Neutrophil (primary cell): Measurements from ENCODE around the gene SBSN.

Source experiments
- H3K27ac ChIP-seq: fragments of 200-600 bp; sonication (generic); 2 replicates; pipeline ENCODE4 v1.5.1; 2016; ENCODE audit warnings: mild to moderate bottlenecking, moderate library complexity
- H3K27me3 ChIP-seq: fragments of 200-600 bp; sonication (generic); 2 replicates; pipeline ENCODE4 v1.6.0; 2016; ENCODE audit warnings: mild to moderate bottlenecking
- H3K36me3 ChIP-seq: fragments of 200-600 bp; sonication (generic); 2 replicates; pipeline ENCODE4 v1.5.1; 2017
- H3K4me1 ChIP-seq, 2 experiments: fragments of 200-600 bp in 1 of 2; sonication (generic) in 1 of 2; 1 replicate in 1 of 2; 2 replicates in 1 of 2; pipeline versions ENCODE4 v1.5.1 to v1.6.1; 2013 to 2016; ENCODE audit warnings: low read depth in 1 of 2, low read length in 1 of 2, mild to moderate bottlenecking in 1 of 2, moderate library complexity in 1 of 2; ENCODE audit not compliant: control insufficient read depth in 1 of 2, insufficient read depth in 1 of 2
- H3K4me3 ChIP-seq, 2 experiments: fragments of 200-600 bp in 1 of 2; sonication (generic) in 1 of 2; 1 replicate in 1 of 2; 2 replicates in 1 of 2; pipeline ENCODE4 v1.5.1; 2013 to 2016; ENCODE audit warnings: low read depth in 1 of 2, low read length in 1 of 2, mild to moderate bottlenecking in 1 of 2, moderate library complexity in 1 of 2
- H3K9me3 ChIP-seq: fragments of 200-600 bp; sonication (generic); 2 replicates; pipeline ENCODE4 v1.5.1; 2016
- CTCF ChIP-seq: fragments of 200-600 bp; sonication (generic); IDR thresholded peaks from 2 replicates; pipeline ENCODE4 v1.5.1; 2016; ENCODE audit warnings: antibody characterized with exemption

Gene SBSN

GRCh38 chr19:35552534-35553384 is 24.6 kb upstream of the SBSN start:
- Histone ChIP-seq H3K4me3 (no peak overlapping the region), H3K9me3 (no peaks in the 10 kb centered on the region), H3K36me3 (no peaks in the 10 kb centered on the region), H3K27me3 (peaks cover 32% of the 10 kb centered on the region), H3K4me1 (peaks cover 0 to 3% of the 10 kb centered on the region in 2 experiments), H3K27ac (no peak overlapping the region)
- no peak for TF ChIP-seq CTCF

- Histone ChIP-seq H3K4me1 (peaks cover 2 to 3% of the 10 kb centered on the region in 2 experiments), H3K27ac (no peak overlapping the region), H3K9me3 (no peaks in the 10 kb centered on the region), H3K36me3 (no peaks in the 10 kb centered on the region), H3K27me3 (peaks cover 17% of the 10 kb centered on the region), H3K4me3 (no peak overlapping the region)
- no peak for TF ChIP-seq CTCF
Observed at GRCh38 chr19:35551091-35551810, 23.1 kb upstream of the SBSN start.

- no peak overlapping the region for H3K27ac ChIP-seq
Observed at GRCh38 chr19:35549879-35550523, 21.9 kb upstream of the SBSN start.

GRCh38 chr19:35549174-35549788 is 21.2 kb upstream of the SBSN start:
- TF ChIP-seq CTCF = peak; percentile 72
- Histone ChIP-seq H3K4me1 (peaks cover 15 to 16% of the 10 kb centered on the region in 2 experiments), H3K36me3 (no peaks in the 10 kb centered on the region), H3K27me3 (no peaks in the 10 kb centered on the region), H3K4me3 (no peak overlapping the region), H3K9me3 (no peaks in the 10 kb centered on the region), H3K27ac (no peak overlapping the region)

More at GRCh38 chr19:35549879-35550523, 21.9 kb upstream of the SBSN start:
- no peaks in the 10 kb centered on the region for H3K9me3 ChIP-seq
- H3K27me3 ChIP-seq = peaks cover 5% of the 10 kb centered on the region
- TF ChIP-seq CTCF = no peak
- H3K4me1 ChIP-seq = peaks cover 11 to 13% of the 10 kb centered on the region in 2 experiments
- no peaks in the 10 kb centered on the region for H3K36me3 ChIP-seq
- H3K4me3 ChIP-seq = no peak overlapping the region

- no peak overlapping the region for H3K4me3 ChIP-seq
- H3K36me3 ChIP-seq = no peaks in the 10 kb centered on the region
- H3K27ac ChIP-seq = no peak overlapping the region
- TF ChIP-seq CTCF = no peak
- H3K9me3 ChIP-seq = no peaks in the 10 kb centered on the region
- peaks cover 15 to 16% of the 10 kb centered on the region in 2 experiments for H3K4me1 ChIP-seq
- no peaks in the 10 kb centered on the region for H3K27me3 ChIP-seq
Observed at GRCh38 chr19:35546532-35546931, 18.4 kb upstream of the SBSN start.
